Measurements from ENCODE around the gene XRCC1. TPM values are rescaled to one million over a fixed set of nuclear protein-coding genes. Genes with fewer than 3 reads are reported as not detected.

XRCC1 gene
- polyA plus RNA-seq, 3 donors, result 13.1 to 23.0 (median 19.3) TPM

- peak overlapping the region in 2 of 7 donors; percentile 10 to 42 for H3K27ac Mint-ChIP-seq
- no peak for DNase-seq
- Histone ChIP-seq H2AFZ (ENCODE audit: insufficient read depth, low read depth, low read length, poor library complexity, severe bottlenecking) (no peak overlapping the region), H3K9ac (ENCODE audit: insufficient read depth, low read length, poor library complexity, severe bottlenecking) (no peak overlapping the region), H3K27me3 (ENCODE audit: control insufficient read depth in 2 of 2, insufficient read depth in 2 of 2, low read length in 2 of 2) (no peaks in the 10 kb centered on the region), H3K36me3 (replicated peaks in 1 of 2; ENCODE audit: control insufficient read depth in 1 of 2, insufficient read depth in 2 of 2, low read length in 2 of 2) (peaks cover 60 to 85% of the 10 kb centered on the region in 2 donors), H3K4me2 (replicated peaks; ENCODE audit: extremely low read depth, low read length, poor library complexity, severe bottlenecking) (no peak overlapping the region), H4K20me1 (ENCODE audit: insufficient read depth, low read length) (no peaks in the 10 kb centered on the region), H3K4me3 (replicated peaks in 1 of 3; ENCODE audit: low read depth in 2 of 3, low read length in 3 of 3) (no peak overlapping the region), H3K9me3 (replicated peaks in 1 of 2; ENCODE audit: control insufficient read depth in 1 of 2, insufficient read depth in 1 of 2, low read length in 2 of 2) (no peaks in the 10 kb centered on the region), H3K79me2 (ENCODE audit: insufficient read depth, low read length) (no peaks in the 10 kb centered on the region), H3K27ac (ENCODE audit: low read depth in 1 of 2, low read length in 2 of 2) (no peak overlapping the region), H3K4me1 (ENCODE audit: control insufficient read depth in 1 of 2, insufficient read depth in 2 of 2, low read length in 2 of 2) (no peaks in the 10 kb centered on the region)
- H3K36me3 Mint-ChIP-seq, result peaks cover 62 to 90% of the 10 kb centered on the region in 2 donors
- no peak for TF ChIP-seq CTCF (IDR thresholded peaks at IDR 0.05)
- intact Hi-C loops (cut with micrococcal nuclease), result no loop called here
- no peak overlapping the region for H3K4me3 Mint-ChIP-seq
- H3K9me3 Mint-ChIP-seq, result no peaks in the 10 kb centered on the region
- H3K27me3 Mint-ChIP-seq (ENCODE audit: low read depth in 3 of 3), result peaks cover 0 to 2% (median 0%) of the 10 kb centered on the region in 3 donors
- 98% methylated on average over 5 of the region's 5 CpGs for WGBS (ENCODE audit: insufficient coverage)
- no peaks in the 10 kb centered on the region for H3K4me1 Mint-ChIP-seq
Observed at GRCh38 chr19:43545276-43545675, 30.1 kb downstream of the XRCC1 start.

- WGBS (ENCODE audit: insufficient coverage), result 100% methylated on average over 8 of the region's 9 CpGs
- Mint-ChIP-seq H3K27ac (no peak overlapping the region), H3K27me3 (ENCODE audit: low read depth in 3 of 3) (peaks cover 0 to 2% (median 0%) of the 10 kb centered on the region in 3 donors)
Observed at GRCh38 chr19:43544077-43544476, 31.2 kb downstream of the XRCC1 start.

More at GRCh38 chr19:43544077-43544476, 31.2 kb downstream of the XRCC1 start:
- no peaks in the 10 kb centered on the region for H3K4me1 Mint-ChIP-seq
- TF ChIP-seq CTCF (IDR thresholded peaks at IDR 0.05), result no peak
- H3K9ac ChIP-seq (ENCODE audit: insufficient read depth, low read length, poor library complexity, severe bottlenecking), result no peak overlapping the region
- DNase-seq, result no peak
- H3K79me2 ChIP-seq (ENCODE audit: insufficient read depth, low read length), result no peaks in the 10 kb centered on the region
- H3K4me1 ChIP-seq (ENCODE audit: control insufficient read depth in 1 of 2, insufficient read depth in 2 of 2, low read length in 2 of 2), result no peaks in the 10 kb centered on the region
- intact Hi-C loops (cut with micrococcal nuclease), result no loop called here
- H3K36me3 Mint-ChIP-seq, result peaks cover 64 to 91% of the 10 kb centered on the region in 2 donors
- no peaks in the 10 kb centered on the region for H3K9me3 ChIP-seq (replicated peaks in 1 of 2; ENCODE audit: control insufficient read depth in 1 of 2, insufficient read depth in 1 of 2, low read length in 2 of 2)
- no peaks in the 10 kb centered on the region for H4K20me1 ChIP-seq (ENCODE audit: insufficient read depth, low read length)
- H2AFZ ChIP-seq (ENCODE audit: insufficient read depth, low read depth, low read length, poor library complexity, severe bottlenecking), result no peak overlapping the region
- no peak overlapping the region for H3K27ac ChIP-seq (ENCODE audit: low read depth in 1 of 2, low read length in 2 of 2)
- no peak overlapping the region for H3K4me3 ChIP-seq (replicated peaks in 1 of 3; ENCODE audit: low read depth in 2 of 3, low read length in 3 of 3)
- no peak overlapping the region for H3K4me3 Mint-ChIP-seq
- peaks cover 54 to 85% of the 10 kb centered on the region in 2 donors for H3K36me3 ChIP-seq (replicated peaks in 1 of 2; ENCODE audit: control insufficient read depth in 1 of 2, insufficient read depth in 2 of 2, low read length in 2 of 2)
- H3K4me2 ChIP-seq (replicated peaks; ENCODE audit: extremely low read depth, low read length, poor library complexity, severe bottlenecking), result no peak overlapping the region
- H3K27me3 ChIP-seq (ENCODE audit: control insufficient read depth in 2 of 2, insufficient read depth in 2 of 2, low read length in 2 of 2), result no peaks in the 10 kb centered on the region
- peaks cover 0 to 3% (median 0%) of the 10 kb centered on the region in 7 donors for H3K9me3 Mint-ChIP-seq

All from CD14-positive monocyte (primary cell).